Measurements from ENCODE around the gene LRWD1. TPM values are rescaled to one million over a fixed set of nuclear protein-coding genes. Genes with fewer than 3 reads are reported as not detected.
"Not testable (repeated sequence)": the region's sequence is repeated elsewhere in the genome, so short reads cannot be mapped to it uniquely, and the experiment has no call there.

Gene LRWD1
- total and polyA plus RNA-seq, 9 of the 15 experiments (the other 6 are each of a cell fraction or from before 2014, with no cell fraction given): 0.61 to 66.0 (median 33.2) TPM

DNA sequence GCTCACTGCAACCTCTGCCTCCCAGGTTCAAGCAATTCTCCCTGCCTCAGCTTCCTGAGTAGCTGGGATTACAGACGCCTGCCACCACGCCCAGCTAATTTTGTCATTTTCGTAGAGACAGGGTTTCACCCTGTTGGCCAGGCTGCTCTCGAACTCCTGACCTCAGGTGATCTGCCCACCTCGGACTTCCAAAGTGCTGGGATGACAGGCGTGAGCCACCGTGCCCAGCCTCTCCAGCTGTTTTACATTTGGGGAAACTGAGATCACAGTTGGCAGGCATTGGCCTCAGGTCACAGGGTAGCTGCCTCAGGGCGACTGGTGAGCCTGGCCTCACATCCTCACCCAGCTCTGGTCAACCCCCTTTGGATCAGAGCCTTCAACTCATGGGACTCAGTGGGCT is 45.8 kb downstream of the LRWD1 start:
- CTCF ChIA-PET (ENCODE audit: low intra/inter-chr PET ratio); H3K9ac ChIP-seq (ENCODE audit: insufficient read depth in 1 of 2, low read depth in 2 of 2, low read length in 2 of 2); FAIRE-seq; H4K20me1 ChIP-seq (replicated peaks; ENCODE audit: control insufficient read depth, insufficient read depth, low read length); POLR2A ChIA-PET; intact Hi-C loops (cut with micrococcal nuclease); in situ Hi-C loops (cut with MboI); BruUV-seq (replicated peaks); H3K27me3 ChIP-seq (ENCODE audit: control insufficient read depth in 2 of 2, insufficient read depth in 2 of 2, low read length in 2 of 2); H3K9me1 ChIP-seq (ENCODE audit: control insufficient read depth, insufficient read depth, low read length); H3K9me3 ChIP-seq (replicated peaks; ENCODE audit: control insufficient read depth, insufficient read depth, low read depth, low read length); H3K4me3 ChIP-seq; H3K36me3 ChIP-seq (ENCODE audit: control insufficient read depth, insufficient read depth, low read length); H3K4me2 ChIP-seq (ENCODE audit: insufficient read depth, low read length); ATAC-seq; DNase-seq (ENCODE audit: extremely low read depth in 1 of 4, low spot score in 3 of 4); H2AFZ ChIP-seq (ENCODE audit: low read depth, low read length); H3K27ac ChIP-seq (ENCODE audit: extremely low read depth, low read depth, low read length); H3K79me2 ChIP-seq (ENCODE audit: control insufficient read depth, insufficient read depth, low read length): not testable (repeated sequence)
- WGBS (ENCODE audit: insufficient coverage, low coverage, missing lambda C conversion rate): 15% methylated on average over 4 of the region's 8 CpGs
- H3K4me1 ChIP-seq (replicated peaks in 1 of 2; ENCODE audit: control insufficient read depth in 2 of 2, insufficient read depth in 2 of 2, low read length in 2 of 2): peaks cover 6 to 11% of the 10 kb centered on the region in 2 experiments; a peak in 4 of 5 replicates

GRCh38 chr7:102511860-102512522 is 47.2 kb downstream of the LRWD1 start:
- H3K27ac ChIP-seq (ENCODE audit: extremely low read depth, low read depth, low read length); H3K4me2 ChIP-seq (ENCODE audit: insufficient read depth, low read length); DNase-seq (ENCODE audit: extremely low read depth in 1 of 4, low spot score in 3 of 4); H2AFZ ChIP-seq (ENCODE audit: low read depth, low read length); intact Hi-C loops (cut with micrococcal nuclease); H3K9me3 ChIP-seq (replicated peaks; ENCODE audit: control insufficient read depth, insufficient read depth, low read depth, low read length); in situ Hi-C loops (cut with MboI); H3K36me3 ChIP-seq (ENCODE audit: control insufficient read depth, insufficient read depth, low read length); BruUV-seq (replicated peaks); H3K79me2 ChIP-seq (ENCODE audit: control insufficient read depth, insufficient read depth, low read length); H3K27me3 ChIP-seq (ENCODE audit: control insufficient read depth in 2 of 2, insufficient read depth in 2 of 2, low read length in 2 of 2); H3K9me1 ChIP-seq (ENCODE audit: control insufficient read depth, insufficient read depth, low read length); CTCF ChIA-PET (ENCODE audit: low intra/inter-chr PET ratio); POLR2A ChIA-PET; H4K20me1 ChIP-seq (replicated peaks; ENCODE audit: control insufficient read depth, insufficient read depth, low read length); H3K9ac ChIP-seq (ENCODE audit: insufficient read depth in 1 of 2, low read depth in 2 of 2, low read length in 2 of 2): not testable (repeated sequence)
- H3K4me1 ChIP-seq (replicated peaks in 1 of 2; ENCODE audit: control insufficient read depth in 2 of 2, insufficient read depth in 2 of 2, low read length in 2 of 2): peaks cover 3 to 11% of the 10 kb centered on the region in 2 experiments; a peak in 4 of 5 replicates
- peak overlapping the region; percentile 31; the same call in 1 of the 2 replicates for H3K4me3 ChIP-seq
- no CpG with 5 or more reads among the region's 30 CpGs for WGBS (ENCODE audit: insufficient coverage, low coverage, missing lambda C conversion rate)
- ATAC-seq (peak; percentile 90), FAIRE-seq (peak; percentile 92)

All from K562 (cell line).